Left kidney (tissue), 2 donors: ENCODE results near the gene PDE4B. TPM values are rescaled to one million over a fixed set of nuclear protein-coding genes. Genes with fewer than 3 reads are reported as not detected.

Experiments
- DNase-seq: peaks from one replicate; pipeline ENCODE4 v3.0.0-alpha.2; 2013
- polyA plus RNA-seq: library from polyadenylated mRNA; unstranded; fragments of 120-200 nt; gene quantifications from one replicate; pipeline ENCODE4 v1.2.1, GENCODE V29; 2013; ENCODE audit not compliant: insufficient read length

PDE4B gene
- polyA plus RNA-seq, 1 donor: 10.3 TPM

DNA sequence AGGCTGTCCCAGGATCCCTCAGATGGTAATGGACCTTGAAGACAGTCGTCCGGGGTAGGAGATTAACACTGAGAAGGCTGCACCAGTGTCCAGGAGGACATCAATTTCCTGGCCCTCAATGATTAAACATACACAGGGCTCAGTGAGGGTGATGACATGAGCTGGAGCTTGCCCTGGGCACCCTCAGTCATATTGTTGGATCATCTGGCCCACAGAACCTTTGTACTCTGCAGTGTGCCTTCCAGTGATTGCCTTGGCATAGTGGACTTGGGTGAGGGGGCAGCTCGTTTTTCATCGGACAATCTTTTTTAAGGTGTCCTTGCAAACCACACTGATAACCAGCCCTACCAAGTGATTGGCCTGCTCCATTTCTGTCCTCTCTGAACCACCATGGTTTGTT lies 630.1 kb downstream of the PDE4B start:
- no peak for DNase-seq
